SKM-1 treated with dmso at 0.1 percent for 144 hours (cell line): ENCODE measurements around the gene SYNJ1.
"Not testable (repeated sequence)": the region's sequence is repeated elsewhere in the genome, so short reads cannot be mapped to it uniquely, and the experiment has no call there.

Source experiments
- DNase-seq: peaks from one replicate; lab custom pipeline; 2025; ENCODE audit not compliant: unreplicated experiment; lab: John Stamatoyannopoulos, UW

The SYNJ1 gene

DNA sequence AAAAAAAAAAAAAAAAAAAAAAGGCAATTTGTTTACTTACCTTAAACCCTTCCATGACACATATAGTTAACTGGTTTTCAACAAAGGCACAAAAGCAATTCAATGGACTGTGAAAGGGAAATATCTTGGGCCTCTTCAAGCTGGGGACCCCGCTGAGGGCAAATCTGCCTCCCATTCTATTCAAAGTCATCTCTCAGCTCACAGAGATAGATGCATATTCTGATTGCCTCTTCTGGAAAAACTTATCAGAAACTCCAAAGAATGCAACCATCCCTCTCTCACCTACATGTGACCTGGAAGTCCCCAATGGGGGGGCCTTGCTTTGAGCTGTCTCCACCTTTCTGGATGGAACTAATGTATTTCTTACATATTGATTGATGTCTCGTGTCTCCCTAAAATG, 12.1 kb upstream of the SYNJ1 start:
- no peak for DNase-seq

- DNase-seq, result not testable (repeated sequence)
These were observed 8.3 kb upstream of the SYNJ1 start for GRCh38 chr21:32736083-32736482.

DNA sequence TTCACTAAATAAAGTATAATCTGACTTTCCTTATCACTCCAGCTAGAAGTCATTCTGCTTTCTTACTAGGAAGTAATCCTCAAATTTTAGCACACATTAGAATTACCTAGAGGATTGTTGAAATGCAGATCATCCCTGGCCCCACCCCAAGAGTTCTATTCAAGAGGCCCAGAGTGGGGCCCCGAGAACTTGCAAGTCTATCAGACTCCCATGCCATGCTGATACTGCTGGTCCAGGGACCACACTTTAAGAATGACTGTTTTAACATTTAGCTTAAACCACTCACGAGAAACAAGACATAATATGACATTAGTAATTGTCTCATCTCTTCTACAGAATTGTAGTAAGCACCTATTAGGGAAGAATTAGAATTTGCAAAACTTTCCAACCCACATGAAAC, 7.7 kb upstream of the SYNJ1 start:
- DNase-seq, result no peak

- no peak for DNase-seq
These were observed 6.3 kb upstream of the SYNJ1 start for GRCh38 chr21:32733990-32734613.

DNA sequence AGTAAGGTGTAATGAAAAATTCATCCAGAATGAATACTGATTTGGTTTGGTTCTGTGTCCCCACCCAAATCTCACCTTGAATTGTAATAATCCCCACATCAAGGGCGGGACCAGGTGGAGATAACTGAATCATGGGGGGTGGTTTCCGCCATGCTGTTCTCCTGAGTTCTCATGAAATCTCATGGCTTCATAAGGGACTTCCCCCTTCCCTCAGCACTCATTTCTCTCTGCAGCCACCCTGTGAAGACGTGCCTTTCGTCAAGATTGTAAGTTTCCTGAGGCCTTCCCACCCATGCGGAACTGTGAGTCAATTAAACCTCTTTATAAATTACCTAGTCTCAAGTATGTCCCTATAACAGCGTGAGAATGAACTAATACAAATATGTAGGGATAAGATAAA, 5.5 kb upstream of the SYNJ1 start:
- no peak for DNase-seq

DNA sequence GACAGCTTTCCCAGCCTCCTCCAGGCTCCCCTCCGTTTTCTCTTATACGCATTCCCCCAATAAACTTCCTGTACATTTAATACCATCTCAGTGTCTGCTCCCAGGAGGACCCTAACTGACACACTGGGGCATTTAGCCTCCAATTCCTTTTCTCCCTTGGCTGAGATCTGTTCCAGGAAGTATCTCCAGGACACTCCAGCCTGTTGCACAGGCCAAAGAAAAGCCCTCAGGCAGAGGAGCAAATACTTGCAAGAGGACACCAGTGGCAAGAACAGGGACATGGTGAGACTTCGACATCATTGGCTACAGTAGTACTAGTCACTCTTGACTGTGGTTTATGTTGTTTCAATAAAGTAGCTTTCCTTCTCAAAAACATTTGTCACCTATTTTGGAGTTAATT, 4.7 kb upstream of the SYNJ1 start:
- DNase-seq, result no peak

DNA sequence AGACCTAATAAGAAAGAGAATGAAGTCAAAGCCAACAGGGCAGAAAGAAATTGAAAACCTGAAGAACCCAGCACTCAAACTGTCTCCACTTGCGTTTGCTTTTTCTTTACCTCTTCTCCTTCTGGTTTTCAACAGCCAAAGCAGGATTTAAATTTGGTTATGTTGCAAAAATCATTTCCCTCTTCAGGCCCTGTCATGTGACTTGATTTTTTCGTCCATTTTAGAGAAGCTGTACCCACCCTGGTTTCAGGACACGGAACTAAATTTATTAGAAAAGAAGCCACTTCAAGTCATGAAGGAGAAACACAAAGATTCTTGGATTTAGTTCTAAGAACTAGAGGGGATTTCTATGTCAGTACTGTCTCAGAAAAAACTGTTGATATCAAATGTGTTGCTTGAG, 1.0 kb upstream of the SYNJ1 start:
- no peak for DNase-seq

GRCh38 chr21:32728456-32728839, 635 bp upstream of the SYNJ1 start:
- DNase-seq, result peak; percentile 42

DNA sequence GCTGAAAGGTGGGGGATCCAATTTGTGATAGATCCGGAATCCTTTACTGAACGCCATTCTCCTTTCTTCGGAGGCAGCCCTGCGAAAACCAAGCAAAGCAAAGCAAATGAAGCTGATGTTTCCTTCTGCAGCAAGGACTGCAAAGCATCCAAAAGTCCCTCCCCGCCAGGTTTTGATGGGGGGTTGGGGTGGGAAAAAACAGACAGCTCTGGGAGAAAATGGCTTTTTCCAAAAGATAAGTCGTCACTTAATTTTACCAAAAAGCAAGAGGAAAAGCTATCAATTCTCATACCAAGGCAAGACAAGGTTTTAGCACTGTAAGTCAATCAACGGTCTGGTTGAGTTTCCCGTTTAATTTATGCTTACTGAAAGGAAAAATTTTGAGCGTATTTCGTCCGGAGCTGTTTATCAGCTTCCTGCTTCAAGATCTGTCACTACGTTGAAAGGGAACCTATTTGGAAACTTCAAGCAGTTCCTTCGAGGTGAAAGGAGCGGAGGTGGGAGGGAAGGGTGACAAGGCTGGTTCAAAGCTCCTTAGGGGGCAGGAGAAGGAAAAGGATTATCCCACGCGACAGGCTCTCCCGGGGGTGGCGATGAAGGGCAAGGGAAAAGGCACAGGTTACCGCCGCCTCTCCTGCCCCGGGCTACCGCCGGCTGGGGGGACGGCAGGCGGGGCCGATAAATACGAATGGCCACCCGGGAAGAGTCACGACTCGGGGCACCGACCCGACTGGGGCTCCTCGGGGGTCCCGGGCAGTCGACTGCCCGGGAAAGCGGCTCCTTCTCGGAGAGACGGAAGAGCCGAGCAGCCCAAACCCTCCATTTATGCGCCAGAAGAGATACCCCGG, 750 bp downstream of the SYNJ1 start:
- DNase-seq, result peak; percentile 68

GRCh38 chr21:32719085-32719484, 8.7 kb downstream of the SYNJ1 start:
- no peak for DNase-seq

DNA sequence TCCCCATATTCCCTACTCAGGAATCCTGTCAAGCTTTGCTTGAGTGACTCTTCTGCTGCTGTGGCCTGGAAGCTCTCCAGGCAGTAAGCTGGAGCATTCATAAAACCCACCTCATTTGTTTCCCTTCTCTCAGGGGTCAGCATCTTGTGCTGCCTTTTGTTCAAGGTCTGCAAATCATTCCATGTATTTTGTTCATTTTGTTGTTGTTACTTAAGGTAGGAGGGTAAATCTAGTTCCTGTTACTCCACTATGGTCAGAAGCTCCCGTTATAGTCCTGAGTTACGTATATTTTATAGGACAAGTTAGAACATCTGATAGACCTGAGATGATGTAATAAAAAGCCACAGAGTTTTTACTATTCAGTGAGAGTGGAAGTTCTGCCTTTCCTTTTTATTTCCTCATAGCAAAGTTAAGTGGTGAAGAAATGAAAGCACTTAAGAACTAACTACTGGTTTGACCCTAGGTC, 9.9 kb downstream of the SYNJ1 start:
- DNase-seq, result peak; percentile 82

GRCh38 chr21:32716486-32716885, 11.3 kb downstream of the SYNJ1 start:
- no peak for DNase-seq

DNA sequence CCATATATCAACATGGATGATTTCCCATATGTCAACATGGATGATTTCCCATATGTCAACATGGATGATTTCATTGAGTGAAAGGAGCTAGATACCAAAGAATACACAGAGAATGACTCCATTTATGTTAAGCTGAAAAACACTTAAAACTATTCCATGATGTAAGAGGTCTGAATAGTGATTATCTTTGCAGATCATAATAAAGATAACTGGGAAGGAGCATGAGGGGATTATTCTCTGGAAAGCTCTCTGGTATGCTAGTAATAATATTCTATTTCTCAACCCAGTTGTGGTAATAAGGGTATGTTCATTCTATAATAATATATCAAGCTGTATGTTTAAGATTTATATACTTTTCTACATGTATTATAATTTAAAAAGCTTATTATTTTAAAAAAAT, 14.1 kb downstream of the SYNJ1 start:
- no peak for DNase-seq

DNA sequence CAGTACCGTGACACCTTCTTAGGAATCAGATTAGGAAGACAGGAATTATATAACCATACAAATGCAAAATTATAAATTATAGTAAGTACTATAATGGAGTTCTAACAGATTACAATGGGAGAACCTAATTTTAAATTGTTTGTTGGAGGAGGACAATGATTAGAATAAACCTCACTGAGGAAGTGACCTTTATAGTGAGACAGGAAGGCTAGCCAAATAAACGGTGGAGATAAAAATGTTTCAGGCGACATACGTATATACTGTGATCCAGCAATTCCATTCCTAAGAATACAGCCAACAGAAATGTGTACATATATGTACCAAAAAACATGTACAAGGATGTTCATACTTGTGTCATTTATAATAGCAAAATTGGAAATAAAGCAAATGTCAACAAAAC, 15.2 kb downstream of the SYNJ1 start:
- no peak for DNase-seq

- DNase-seq, result no peak
These were observed 15.8 kb downstream of the SYNJ1 start for GRCh38 chr21:32712043-32712442.

DNA sequence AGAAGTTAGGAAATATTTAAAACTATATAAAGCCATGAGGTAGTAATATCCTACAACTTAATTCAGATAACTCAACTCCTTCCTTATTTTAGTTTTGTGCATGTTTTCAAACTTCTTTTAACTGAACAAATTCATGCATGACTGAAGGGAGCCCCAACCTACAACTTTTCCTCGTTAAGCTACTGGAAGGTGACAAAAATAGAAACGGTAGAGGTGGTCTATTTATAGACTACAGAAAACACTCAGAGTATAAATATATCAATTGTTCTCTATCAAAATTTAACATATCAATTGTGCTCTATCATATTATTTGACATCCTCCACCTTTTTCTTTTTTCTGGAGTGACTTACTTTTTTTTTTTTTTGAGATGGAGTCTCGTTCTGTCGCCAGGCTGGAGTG, 16.8 kb downstream of the SYNJ1 start:
- no peak for DNase-seq

DNA sequence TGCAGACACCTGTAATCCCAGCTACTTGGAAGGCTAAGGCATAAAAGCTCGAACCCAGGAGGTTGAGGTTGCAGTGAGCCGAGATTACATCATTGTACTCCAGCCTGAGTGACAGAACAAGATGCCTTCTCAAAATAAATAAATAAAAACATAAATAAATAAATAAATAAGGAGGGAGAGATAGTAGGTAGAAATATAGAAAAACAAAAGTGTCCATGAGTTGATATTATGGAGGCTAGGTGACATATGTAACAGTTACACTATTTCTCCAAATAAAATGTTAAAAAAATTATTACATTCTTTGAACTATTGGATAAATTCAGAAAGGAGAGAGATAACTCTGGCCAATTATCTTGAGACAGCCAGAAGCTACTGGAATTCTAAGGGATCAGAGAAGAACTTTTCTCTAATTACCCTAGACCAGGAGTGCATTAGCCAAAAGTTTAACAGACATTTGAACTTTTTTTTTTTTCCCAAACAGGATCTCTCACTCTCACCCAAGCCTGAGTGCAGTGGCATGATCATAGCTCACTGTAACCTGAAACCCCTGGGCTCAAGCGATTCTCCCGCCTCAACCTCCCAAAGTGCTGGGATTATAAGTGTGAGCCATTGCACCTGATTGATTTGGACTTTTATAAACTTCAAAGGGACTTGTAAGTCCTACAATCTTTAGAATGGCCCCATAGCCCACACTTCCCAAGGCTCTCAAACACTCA, 17.6 kb downstream of the SYNJ1 start:
- DNase-seq, result no peak

- DNase-seq, result no peak
These were observed 19.7 kb downstream of the SYNJ1 start for GRCh38 chr21:32708069-32708468.

- DNase-seq, result no peak
These were observed 21.9 kb downstream of the SYNJ1 start for GRCh38 chr21:32705901-32706300.

DNA sequence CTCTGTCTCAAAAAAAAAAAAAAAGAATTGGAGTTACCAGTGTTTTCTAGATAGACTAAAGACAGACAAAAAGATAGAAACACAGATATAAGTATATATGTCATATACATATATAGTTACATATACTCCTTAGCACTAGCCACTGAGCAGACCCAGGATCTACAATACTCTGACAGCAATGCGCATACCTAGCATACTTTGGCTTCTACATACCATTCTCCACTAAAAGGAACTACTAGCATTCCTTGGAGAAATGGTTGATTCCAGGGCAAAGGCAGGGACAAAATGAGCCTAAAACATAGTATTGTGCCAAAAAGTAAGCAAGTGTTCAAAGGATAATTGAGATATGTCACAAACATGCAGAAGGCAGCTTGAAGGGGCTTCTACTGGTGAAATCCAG, 22.7 kb downstream of the SYNJ1 start:
- DNase-seq, result no peak

- DNase-seq, result no peak
These were observed 25.1 kb downstream of the SYNJ1 start for GRCh38 chr21:32702702-32703101.
